ENCODE results near the gene REEP2.

REEP2 gene

GRCh38 chr5:138466125-138466899 is 27.5 kb downstream of the REEP2 start:
- H3K27ac ChIP-seq (ENCODE audit: low read depth in 2 of 2, low read length in 2 of 2): no peak overlapping the region
- H3K4me3 ChIP-seq (ENCODE audit: low read length in 2 of 2): peak overlapping the region; percentile 76 to 90
- peak overlapping the region; percentile 52 to 87 for H3K9ac ChIP-seq (ENCODE audit: low read depth in 1 of 2, low read length in 2 of 2)
- H3K27me3 ChIP-seq (ENCODE audit: control insufficient read depth in 2 of 2, insufficient read depth in 2 of 2, low read length in 2 of 2): no peaks in the 10 kb centered on the region
- H3K36me3 ChIP-seq (ENCODE audit: control insufficient read depth in 2 of 2, insufficient read depth in 2 of 2, low read length in 2 of 2): peaks cover 3 to 4% of the 10 kb centered on the region in 2 donors
- no peaks in the 10 kb centered on the region for H3K9me3 ChIP-seq (ENCODE audit: control insufficient read depth in 2 of 2, low read length in 2 of 2)
- peaks cover 22 to 27% of the 10 kb centered on the region in 2 donors for H3K4me1 ChIP-seq (ENCODE audit: control insufficient read depth in 2 of 2, insufficient read depth in 2 of 2, low read length in 2 of 2)

- Histone ChIP-seq H3K9ac (ENCODE audit: low read depth in 1 of 2, low read length in 2 of 2) (peak overlapping the region; percentile 52 to 87), H3K4me1 (ENCODE audit: control insufficient read depth in 2 of 2, insufficient read depth in 2 of 2, low read length in 2 of 2) (peaks cover 22 to 27% of the 10 kb centered on the region in 2 donors), H3K9me3 (ENCODE audit: control insufficient read depth in 2 of 2, low read length in 2 of 2) (no peaks in the 10 kb centered on the region), H3K27ac (ENCODE audit: low read depth in 2 of 2, low read length in 2 of 2) (no peak overlapping the region), H3K36me3 (ENCODE audit: control insufficient read depth in 2 of 2, insufficient read depth in 2 of 2, low read length in 2 of 2) (peaks cover 3 to 4% of the 10 kb centered on the region in 2 donors), H3K4me3 (ENCODE audit: low read length in 2 of 2) (peak overlapping the region; percentile 76 to 90), H3K27me3 (ENCODE audit: control insufficient read depth in 2 of 2, insufficient read depth in 2 of 2, low read length in 2 of 2) (no peaks in the 10 kb centered on the region)
These were observed 28.2 kb downstream of the REEP2 start for GRCh38 chr5:138466900-138467710.

DNA sequence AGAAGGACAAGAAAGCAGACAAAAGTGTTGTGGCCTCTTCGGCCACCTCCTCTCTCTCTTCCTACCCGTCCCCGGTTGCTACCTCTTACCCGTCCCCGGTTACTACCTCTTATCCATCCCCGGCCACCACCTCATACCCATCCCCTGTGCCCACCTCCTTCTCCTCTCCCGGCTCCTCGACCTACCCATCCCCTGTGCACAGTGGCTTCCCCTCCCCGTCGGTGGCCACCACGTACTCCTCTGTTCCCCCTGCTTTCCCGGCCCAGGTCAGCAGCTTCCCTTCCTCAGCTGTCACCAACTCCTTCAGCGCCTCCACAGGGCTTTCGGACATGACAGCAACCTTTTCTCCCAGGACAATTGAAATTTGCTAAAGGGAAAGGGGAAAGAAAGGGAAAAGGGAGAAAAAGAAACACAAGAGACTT is 28.9 kb downstream of the REEP2 start:
- Histone ChIP-seq H3K27me3 (ENCODE audit: control insufficient read depth in 2 of 2, insufficient read depth in 2 of 2, low read length in 2 of 2) (no peaks in the 10 kb centered on the region), H3K36me3 (ENCODE audit: control insufficient read depth in 2 of 2, insufficient read depth in 2 of 2, low read length in 2 of 2) (peaks cover 3 to 4% of the 10 kb centered on the region in 2 donors), H3K27ac (ENCODE audit: low read depth in 2 of 2, low read length in 2 of 2) (no peak overlapping the region), H3K4me3 (ENCODE audit: low read length in 2 of 2) (peak overlapping the region in 1 of 2 donors; percentile 90), H3K4me1 (ENCODE audit: control insufficient read depth in 2 of 2, insufficient read depth in 2 of 2, low read length in 2 of 2) (peaks cover 22 to 27% of the 10 kb centered on the region in 2 donors), H3K9me3 (ENCODE audit: control insufficient read depth in 2 of 2, low read length in 2 of 2) (no peaks in the 10 kb centered on the region), H3K9ac (ENCODE audit: low read depth in 1 of 2, low read length in 2 of 2) (no peak overlapping the region)

GRCh38 chr5:138468133-138468965 is 29.5 kb downstream of the REEP2 start:
- no peaks in the 10 kb centered on the region for H3K27me3 ChIP-seq (ENCODE audit: control insufficient read depth in 2 of 2, insufficient read depth in 2 of 2, low read length in 2 of 2)
- no peaks in the 10 kb centered on the region for H3K9me3 ChIP-seq (ENCODE audit: control insufficient read depth in 2 of 2, low read length in 2 of 2)
- no peak overlapping the region for H3K9ac ChIP-seq (ENCODE audit: low read depth in 1 of 2, low read length in 2 of 2)
- H3K36me3 ChIP-seq (ENCODE audit: control insufficient read depth in 2 of 2, insufficient read depth in 2 of 2, low read length in 2 of 2): peaks cover 3 to 4% of the 10 kb centered on the region in 2 donors
- no peak overlapping the region for H3K27ac ChIP-seq (ENCODE audit: low read depth in 2 of 2, low read length in 2 of 2)
- peaks cover 19 to 25% of the 10 kb centered on the region in 2 donors for H3K4me1 ChIP-seq (ENCODE audit: control insufficient read depth in 2 of 2, insufficient read depth in 2 of 2, low read length in 2 of 2)
- H3K4me3 ChIP-seq (ENCODE audit: low read length in 2 of 2): no peak overlapping the region

GRCh38 chr5:138468966-138469539 is 30.2 kb downstream of the REEP2 start:
- Histone ChIP-seq H3K9ac (ENCODE audit: low read depth in 1 of 2, low read length in 2 of 2) (no peak overlapping the region), H3K4me1 (ENCODE audit: control insufficient read depth in 2 of 2, insufficient read depth in 2 of 2, low read length in 2 of 2) (peaks cover 17 to 20% of the 10 kb centered on the region in 2 donors), H3K27ac (ENCODE audit: low read depth in 2 of 2, low read length in 2 of 2) (no peak overlapping the region), H3K9me3 (ENCODE audit: control insufficient read depth in 2 of 2, low read length in 2 of 2) (no peaks in the 10 kb centered on the region), H3K27me3 (ENCODE audit: control insufficient read depth in 2 of 2, insufficient read depth in 2 of 2, low read length in 2 of 2) (no peaks in the 10 kb centered on the region), H3K4me3 (ENCODE audit: low read length in 2 of 2) (no peak overlapping the region), H3K36me3 (ENCODE audit: control insufficient read depth in 2 of 2, insufficient read depth in 2 of 2, low read length in 2 of 2) (peaks cover 3 to 4% of the 10 kb centered on the region in 2 donors)

- Histone ChIP-seq H3K4me1 (ENCODE audit: control insufficient read depth in 2 of 2, insufficient read depth in 2 of 2, low read length in 2 of 2) (peaks cover 13 to 20% of the 10 kb centered on the region in 2 donors), H3K9ac (ENCODE audit: low read depth in 1 of 2, low read length in 2 of 2) (no peak overlapping the region), H3K9me3 (ENCODE audit: control insufficient read depth in 2 of 2, low read length in 2 of 2) (no peaks in the 10 kb centered on the region), H3K36me3 (ENCODE audit: control insufficient read depth in 2 of 2, insufficient read depth in 2 of 2, low read length in 2 of 2) (peaks cover 3 to 4% of the 10 kb centered on the region in 2 donors), H3K4me3 (ENCODE audit: low read length in 2 of 2) (no peak overlapping the region), H3K27me3 (ENCODE audit: control insufficient read depth in 2 of 2, insufficient read depth in 2 of 2, low read length in 2 of 2) (no peaks in the 10 kb centered on the region), H3K27ac (ENCODE audit: low read depth in 2 of 2, low read length in 2 of 2) (no peak overlapping the region)
These were observed 30.9 kb downstream of the REEP2 start for GRCh38 chr5:138469540-138470321.

- H3K9ac ChIP-seq (ENCODE audit: low read depth in 1 of 2, low read length in 2 of 2): no peak overlapping the region
- H3K9me3 ChIP-seq (ENCODE audit: control insufficient read depth in 2 of 2, low read length in 2 of 2): no peaks in the 10 kb centered on the region
- H3K27me3 ChIP-seq (ENCODE audit: control insufficient read depth in 2 of 2, insufficient read depth in 2 of 2, low read length in 2 of 2): no peaks in the 10 kb centered on the region
- H3K4me3 ChIP-seq (ENCODE audit: low read length in 2 of 2): no peak overlapping the region
- peaks cover 13 to 20% of the 10 kb centered on the region in 2 donors for H3K4me1 ChIP-seq (ENCODE audit: control insufficient read depth in 2 of 2, insufficient read depth in 2 of 2, low read length in 2 of 2)
- H3K36me3 ChIP-seq (ENCODE audit: control insufficient read depth in 2 of 2, insufficient read depth in 2 of 2, low read length in 2 of 2): peaks cover 3 to 4% of the 10 kb centered on the region in 2 donors
- no peak overlapping the region for H3K27ac ChIP-seq (ENCODE audit: low read depth in 2 of 2, low read length in 2 of 2)
These were observed 31.6 kb downstream of the REEP2 start for GRCh38 chr5:138470322-138471051.

- H3K9ac ChIP-seq (ENCODE audit: low read depth in 1 of 2, low read length in 2 of 2): no peak overlapping the region
- H3K27ac ChIP-seq (ENCODE audit: low read depth in 2 of 2, low read length in 2 of 2): no peak overlapping the region
- H3K4me3 ChIP-seq (ENCODE audit: low read length in 2 of 2): no peak overlapping the region
- H3K36me3 ChIP-seq (ENCODE audit: control insufficient read depth in 2 of 2, insufficient read depth in 2 of 2, low read length in 2 of 2): peaks cover 3 to 4% of the 10 kb centered on the region in 2 donors
- H3K4me1 ChIP-seq (ENCODE audit: control insufficient read depth in 2 of 2, insufficient read depth in 2 of 2, low read length in 2 of 2): peaks cover 8 to 17% of the 10 kb centered on the region in 2 donors
- no peaks in the 10 kb centered on the region for H3K9me3 ChIP-seq (ENCODE audit: control insufficient read depth in 2 of 2, low read length in 2 of 2)
- no peaks in the 10 kb centered on the region for H3K27me3 ChIP-seq (ENCODE audit: control insufficient read depth in 2 of 2, insufficient read depth in 2 of 2, low read length in 2 of 2)
These were observed 32.1 kb downstream of the REEP2 start for GRCh38 chr5:138471052-138471361.

Data from mucosa of rectum (tissue), 2 donors.